WTC11 (cell line): ENCODE data around the gene PYGB. TPM values are rescaled to one million over a fixed set of nuclear protein-coding genes. Genes with fewer than 3 reads are reported as not detected.

ENCODE experiments used
- ATAC-seq: fragments of 200-7000 bp; cut with Tn5 transposase; 2 replicates; pipeline ENCODE4 v1.10.0; 2021; ENCODE audit warnings: mild to moderate bottlenecking, moderate library complexity
- CTCF ChIA-PET: fragments of 300-600 bp; sonication (Branson Sonifier 250); formaldehyde crosslinking; loops from one replicate; lab custom pipeline; 2021; ENCODE audit warnings: antibody characterized with exemption; lab: Charles Lee
- POLR2A ChIA-PET: fragments of 350-600 bp; sonication (Branson Sonifier 250); formaldehyde crosslinking; loops from one replicate; lab custom pipeline; 2021; ENCODE audit warnings: antibody characterized with exemption; lab: Charles Lee
- DNase-seq: peaks from one replicate; pipeline ENCODE4 v3.0.0; 2021; ENCODE audit warnings: low spot score
- H3K27ac Mint-ChIP-seq: 2 replicates; pipeline ENCODE4 v1.8.0; 2021; ENCODE audit warnings: mixed read lengths
- H3K27me3 Mint-ChIP-seq: 2 replicates; pipeline ENCODE4 v1.8.0; 2021; ENCODE audit warnings: low read depth, mild to moderate bottlenecking, moderate library complexity, mixed read lengths
- H3K36me3 Mint-ChIP-seq: 2 replicates; pipeline ENCODE4 v1.8.0; 2021; ENCODE audit warnings: mixed read lengths
- H3K4me1 Mint-ChIP-seq: 2 replicates; pipeline ENCODE4 v1.8.0; 2022; ENCODE audit warnings: mixed read lengths
- H3K4me3 Mint-ChIP-seq: 2 replicates; pipeline ENCODE4 v1.8.0; 2021; ENCODE audit warnings: mild to moderate bottlenecking, moderate library complexity, mixed read lengths
- H3K9me3 Mint-ChIP-seq: 2 replicates; pipeline ENCODE4 v1.8.0; 2021; ENCODE audit warnings: mixed read lengths
- ATF3 ChIP-seq: sonication (generic); formaldehyde crosslinking; conservative IDR thresholded peaks from 2 replicates; pipeline ENCODE4 v1.8.1; 2022; ENCODE audit warnings: mild to moderate bottlenecking, missing genetic modification reagents
- CTCF ChIP-seq: fragments of 200-600 bp; IDR thresholded peaks from 2 replicates; pipeline ENCODE4 v1.8.0; 2022; ENCODE audit warnings: antibody characterized with exemption
- E2F1 ChIP-seq: sonication (generic); formaldehyde crosslinking; IDR thresholded peaks from 2 replicates; pipeline ENCODE4 v1.8.0; 2022; ENCODE audit warnings: mild to moderate bottlenecking, missing genetic modification reagents
- E2F5 ChIP-seq: sonication (generic); formaldehyde crosslinking; IDR thresholded peaks from 2 replicates; pipeline ENCODE4 v1.8.1; 2022; ENCODE audit warnings: mild to moderate bottlenecking, moderate library complexity, missing genetic modification reagents
- ELF4 ChIP-seq: sonication (generic); formaldehyde crosslinking; IDR thresholded peaks from 2 replicates; pipeline ENCODE4 v1.8.1; 2022; ENCODE audit warnings: low read depth, mild to moderate bottlenecking, moderate library complexity, missing genetic modification reagents
- FOXJ3 ChIP-seq: sonication (generic); formaldehyde crosslinking; IDR thresholded peaks from 2 replicates; pipeline ENCODE4 v1.9.0; 2021; ENCODE audit warnings: missing genetic modification reagents, mild to moderate bottlenecking, borderline replicate concordance
- FOXK1 ChIP-seq: sonication (generic); formaldehyde crosslinking; IDR thresholded peaks from 2 replicates; pipeline ENCODE4 v1.8.0; 2022; ENCODE audit warnings: mild to moderate bottlenecking, moderate library complexity, missing genetic modification reagents
- GABPB1 ChIP-seq: sonication (generic); formaldehyde crosslinking; IDR thresholded peaks from 2 replicates; pipeline ENCODE4 v1.8.1; 2023; ENCODE audit warnings: mild to moderate bottlenecking, missing genetic modification reagents
- NR2C2 ChIP-seq: sonication (generic); formaldehyde crosslinking; IDR thresholded peaks from 2 replicates; pipeline ENCODE4 v1.8.0; 2022; ENCODE audit warnings: mild to moderate bottlenecking, missing genetic modification reagents
- RELA ChIP-seq: sonication (generic); formaldehyde crosslinking; IDR thresholded peaks from 2 replicates; pipeline ENCODE4 v1.8.1; 2022; ENCODE audit warnings: missing genetic modification reagents, mild to moderate bottlenecking, borderline replicate concordance
- SMAD4 ChIP-seq: sonication (generic); formaldehyde crosslinking; IDR thresholded peaks from 2 replicates; pipeline ENCODE4 v1.8.0; 2022; ENCODE audit warnings: mild to moderate bottlenecking, missing genetic modification reagents
- STAT6 ChIP-seq: sonication (generic); formaldehyde crosslinking; conservative IDR thresholded peaks from 2 replicates; pipeline ENCODE4 v1.8.1; 2023; ENCODE audit warnings: mild to moderate bottlenecking, low read depth, missing genetic modification reagents, moderate library complexity
- TEAD4 ChIP-seq: sonication (generic); formaldehyde crosslinking; IDR thresholded peaks from 2 replicates; pipeline ENCODE4 v1.8.0; 2022; ENCODE audit warnings: mild to moderate bottlenecking, missing genetic modification reagents
- ZNF138 ChIP-seq: sonication (generic); formaldehyde crosslinking; conservative IDR thresholded peaks from 2 replicates; pipeline ENCODE4 v1.8.1; 2022; ENCODE audit warnings: mild to moderate bottlenecking, moderate library complexity, missing genetic modification reagents
- ZNF425 ChIP-seq: fragments of 250-450 bp; sonication (Bioruptor Pico); conservative IDR thresholded peaks from 2 replicates; pipeline ENCODE4 v1.9.0; 2021; ENCODE audit warnings: mild to moderate bottlenecking
- ZNF671 ChIP-seq: fragments of 250-450 bp; sonication (Bioruptor Pico); IDR thresholded peaks from 2 replicates; pipeline ENCODE4 v1.8.0; 2021; ENCODE audit warnings: mild to moderate bottlenecking
- ZSCAN18 ChIP-seq: fragments of 250-450 bp; sonication (Bioruptor Pico); IDR thresholded peaks from 2 replicates; pipeline ENCODE4 v2.1.2; 2022; ENCODE audit warnings: mild to moderate bottlenecking, moderate library complexity
- total RNA-seq: library from RNA; stranded (reverse); gene quantifications from 3 replicates; pipeline ENCODE4 v1.2.3, GENCODE V29; 2021

Gene PYGB
- total RNA-seq, 1 experiment from 2014 or later = 48.5 TPM

- H3K4me1 Mint-ChIP-seq = no peaks in the 10 kb centered on the region
- POLR2A ChIA-PET = no interaction called here
- H3K4me3 Mint-ChIP-seq = no peak overlapping the region
- no peaks in the 10 kb centered on the region for H3K9me3 Mint-ChIP-seq
- ATAC-seq = no peak
- no peak overlapping the region for H3K27ac Mint-ChIP-seq
- H3K27me3 Mint-ChIP-seq = no peaks in the 10 kb centered on the region
- TF ChIP-seq RELA (CRISPR knock-in tag) (no peak), STAT6 (CRISPR knock-in tag) (no peak), FOXJ3 (CRISPR knock-in tag) (no peak), ATF3 (CRISPR knock-in tag) (no peak), ZNF138 (CRISPR knock-in tag) (no peak), NR2C2 (CRISPR knock-in tag) (no peak), CTCF (no peak), ZNF671 (CRISPR knock-in tag) (no peak)
- TF ChIP-seq, all 79 proteins: peak for 0
- CTCF ChIA-PET = no interaction called here
- H3K36me3 Mint-ChIP-seq = peaks cover 35% of the 10 kb centered on the region
- DNase-seq = peak; percentile 2
Measured at GRCh38 chr20:25271486-25272222, 23.8 kb downstream of the PYGB start.

GRCh38 chr20:25272223-25273000, 24.5 kb downstream of the PYGB start:
- H3K9me3 Mint-ChIP-seq = no peaks in the 10 kb centered on the region
- ChIA-PET POLR2A (no interaction called here), CTCF (no interaction called here)
- H3K27ac Mint-ChIP-seq = no peak overlapping the region
- DNase-seq (peak; percentile 3), ATAC-seq (no peak)
- H3K4me1 Mint-ChIP-seq = no peaks in the 10 kb centered on the region
- TF ChIP-seq GABPB1 (CRISPR knock-in tag) (no peak), ZSCAN18 (CRISPR knock-in tag) (no peak), E2F5 (CRISPR knock-in tag) (no peak)
- H3K36me3 Mint-ChIP-seq = peaks cover 41% of the 10 kb centered on the region
- H3K27me3 Mint-ChIP-seq = no peaks in the 10 kb centered on the region
- H3K4me3 Mint-ChIP-seq = no peak overlapping the region

- Mint-ChIP-seq H3K4me1 (no peaks in the 10 kb centered on the region), H3K9me3 (no peaks in the 10 kb centered on the region), H3K27ac (no peak overlapping the region), H3K4me3 (no peak overlapping the region), H3K36me3 (peaks cover 45% of the 10 kb centered on the region), H3K27me3 (no peaks in the 10 kb centered on the region)
- ATAC-seq (no peak), DNase-seq (peak; percentile 4)
- ChIA-PET CTCF (no interaction called here), POLR2A (interaction anchor here (1.3 kb wide), 1 partner anchor 26 kb away, joined by 3 read pairs; no protein-coding TSS in a partner anchor)
- TF ChIP-seq E2F5 (CRISPR knock-in tag) (no peak), ELF4 (CRISPR knock-in tag) (no peak), TEAD4 (no peak), FOXK1 (no peak), ZNF425 (no peak), SMAD4 (no peak), E2F1 (CRISPR knock-in tag) (no peak)
Measured at GRCh38 chr20:25273046-25273445, 25.2 kb downstream of the PYGB start.
